NB4 (cell line): Measurements from ENCODE around the gene B4GALT2.

Experiments used
- CTCF ChIP-seq: IDR thresholded peaks from one replicate; pipeline ENCODE4 v1.5.1; 2012; ENCODE audit warnings: low read depth, low read length
- MAX ChIP-seq: IDR thresholded peaks from 2 replicates; pipeline ENCODE4 v1.6.1; 2011; ENCODE audit warnings: low read depth, low read length
- MYC ChIP-seq: IDR thresholded peaks from 2 replicates; pipeline ENCODE4 v1.6.1; 2011; ENCODE audit warnings: low read depth, low read length
- POLR2A ChIP-seq: IDR thresholded peaks from 2 replicates; pipeline ENCODE4 v1.6.1; 2011; ENCODE audit warnings: mild to moderate bottlenecking; ENCODE audit not compliant: insufficient read length; ENCODE audit errors: extremely low read depth

DNA sequence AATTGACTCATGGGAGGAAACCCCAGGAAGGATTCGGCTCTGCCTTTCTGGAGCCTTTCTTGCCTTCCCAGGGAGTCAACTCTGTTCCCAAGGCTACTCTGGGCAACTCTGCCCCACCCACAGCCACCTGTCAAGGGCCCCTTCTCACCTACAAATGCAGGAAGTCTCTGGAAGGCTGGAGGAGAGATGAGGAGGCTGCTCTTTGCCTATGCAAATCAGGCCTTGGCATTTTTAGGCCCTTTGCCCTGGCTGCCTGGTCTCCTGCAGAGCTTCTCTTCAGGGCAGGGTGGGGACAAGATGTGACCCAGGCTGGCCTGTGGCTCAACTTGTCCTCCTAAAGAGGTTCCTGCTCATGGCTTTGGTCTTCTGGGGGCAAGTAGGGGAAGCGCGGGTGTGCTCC, 46.8 kb downstream of the B4GALT2 start:
- TF ChIP-seq POLR2A: no peak
- no peak for TF ChIP-seq CTCF
- TF ChIP-seq MAX: no peak
- no peak for TF ChIP-seq MYC
